ENCODE results near the gene LHFPL5. TPM values are rescaled to one million over a fixed set of nuclear protein-coding genes. Genes with fewer than 3 reads are reported as not detected.

Gene LHFPL5
- total RNA-seq, 4 donors from 2014 or later = not detected

- intact Hi-C loops (cut with DNase I; ENCODE audit: low total_unique reads) = no loop called here
- Histone ChIP-seq H3K4me1 (peaks cover 0 to 3% of the 10 kb centered on the region in 2 donors), H3K36me3 (no peaks in the 10 kb centered on the region), H3K9me3 (no peaks in the 10 kb centered on the region), H3K27me3 (no peaks in the 10 kb centered on the region), H3K27ac (no peak overlapping the region), H3K4me3 (no peak overlapping the region)
- TF ChIP-seq POLR2A (IDR thresholded peaks at IDR 0.05) (no peak), CTCF (IDR thresholded peaks at IDR 0.05) (no peak)
- no peak for DNase-seq
Measured at GRCh38 chr6:35778437-35778836, 26.7 kb upstream of the LHFPL5 start.

- H3K27me3 ChIP-seq = no peaks in the 10 kb centered on the region
- no peak within 1 kb of the TSS for H3K4me3 ChIP-seq
- DNase-seq = no peak
Measured at GRCh38 chr6:35780719-35781118, 24.4 kb upstream of the LHFPL5 start, which contains the start of gene CLPSL1. CLPSL1 (plus strand) TSS chr6:35781019; CDS start chr6:35781111, 92 bp downstream.

GRCh38 chr6:35781290-35781689, 23.9 kb upstream of the LHFPL5 start:
- no peaks in the 10 kb centered on the region for H3K36me3 ChIP-seq
- intact Hi-C loops (cut with DNase I; ENCODE audit: low total_unique reads) = no loop called here

More at GRCh38 chr6:35780719-35781118, 24.4 kb upstream of the LHFPL5 start, which contains the start of gene CLPSL1:
- TF ChIP-seq CTCF (IDR thresholded peaks at IDR 0.05) = no peak
- TF ChIP-seq POLR2A (IDR thresholded peaks at IDR 0.05) = no peak
- H3K9me3 ChIP-seq = no peaks in the 10 kb centered on the region
- intact Hi-C loops (cut with DNase I; ENCODE audit: low total_unique reads) = no loop called here
- no peaks in the 10 kb centered on the region for H3K36me3 ChIP-seq
- H3K27ac ChIP-seq = no peak within 1 kb of the TSS
- peaks cover 0 to 3% of the 10 kb centered on the region in 2 donors for H3K4me1 ChIP-seq

GRCh38 chr6:35782424-35782823, 22.7 kb upstream of the LHFPL5 start:
- intact Hi-C loops (cut with DNase I; ENCODE audit: low total_unique reads) = no loop called here
- Histone ChIP-seq H3K27ac (no peak overlapping the region), H3K4me3 (no peak overlapping the region), H3K9me3 (no peaks in the 10 kb centered on the region), H3K36me3 (no peaks in the 10 kb centered on the region), H3K27me3 (peaks cover 3 to 4% of the 10 kb centered on the region in 2 donors), H3K4me1 (no peaks in the 10 kb centered on the region)
- TF ChIP-seq CTCF (IDR thresholded peaks at IDR 0.05) (no peak), POLR2A (IDR thresholded peaks at IDR 0.05) (no peak)
- DNase-seq = no peak

More at GRCh38 chr6:35781290-35781689, 23.9 kb upstream of the LHFPL5 start:
- Histone ChIP-seq H3K4me1 (peaks cover 0 to 3% of the 10 kb centered on the region in 2 donors), H3K27ac (no peak overlapping the region), H3K4me3 (no peak overlapping the region), H3K27me3 (no peaks in the 10 kb centered on the region), H3K9me3 (no peaks in the 10 kb centered on the region)
- no peak for DNase-seq
- TF ChIP-seq POLR2A (IDR thresholded peaks at IDR 0.05) (no peak), CTCF (IDR thresholded peaks at IDR 0.05) (no peak)

- H3K36me3 ChIP-seq = no peaks in the 10 kb centered on the region
- H3K4me3 ChIP-seq = no peak overlapping the region
- H3K27me3 ChIP-seq = peaks cover 3 to 4% of the 10 kb centered on the region in 2 donors
- intact Hi-C loops (cut with DNase I; ENCODE audit: low total_unique reads) = no loop called here
- no peaks in the 10 kb centered on the region for H3K4me1 ChIP-seq
- no peaks in the 10 kb centered on the region for H3K9me3 ChIP-seq
- TF ChIP-seq CTCF (IDR thresholded peaks at IDR 0.05) = no peak
- TF ChIP-seq POLR2A (IDR thresholded peaks at IDR 0.05) = no peak
- H3K27ac ChIP-seq = no peak overlapping the region
- no peak for DNase-seq
Measured at GRCh38 chr6:35784200-35784599, 21.0 kb upstream of the LHFPL5 start.

Measured in uterus (tissue), 4 donors.